Activated CD4-positive, alpha-beta T cell treated with anti-CD3 and anti-CD28 coated beads, Interleukin-2, amount 10 ng/mL, durations not matched to agents 7 days and 5 days (primary cell): ENCODE measurements around the gene CSTB. TPM values are rescaled to one million over a fixed set of nuclear protein-coding genes. Genes with fewer than 3 reads are reported as not detected.

Source experiments
- CTCF ChIA-PET: fragments of 350-600 bp; sonication (Branson Sonifier 250); formaldehyde crosslinking; loops from one replicate; lab custom pipeline; 2021; ENCODE audit warnings: antibody characterized with exemption; lab: Charles Lee
- POLR2A ChIA-PET: fragments of 350-600 bp; sonication (Branson Sonifier 250); formaldehyde crosslinking; loops from one replicate; lab custom pipeline; 2021; ENCODE audit warnings: antibody characterized with exemption; lab: Charles Lee
- DNase-seq: peaks from one replicate; pipeline ENCODE4 v3.0.0-alpha.2; 2020
- H3K27ac Mint-ChIP-seq: one replicate; pipeline ENCODE4 v1.8.0; 2021; ENCODE audit warnings: mild to moderate bottlenecking, moderate library complexity, mixed read lengths
- H3K27me3 Mint-ChIP-seq: one replicate; pipeline ENCODE4 v1.8.0; 2021; ENCODE audit warnings: mixed read lengths
- H3K36me3 Mint-ChIP-seq: one replicate; pipeline ENCODE4 v1.8.0; 2021; ENCODE audit warnings: low read depth, mixed read lengths
- H3K4me1 Mint-ChIP-seq: one replicate; pipeline ENCODE4 v1.8.0; 2021; ENCODE audit warnings: mixed read lengths
- H3K4me3 Mint-ChIP-seq: one replicate; pipeline ENCODE4 v1.8.0; 2021; ENCODE audit warnings: mild to moderate bottlenecking, moderate library complexity, mixed read lengths
- H3K9me3 Mint-ChIP-seq: one replicate; pipeline ENCODE4 v1.8.0; 2021; ENCODE audit warnings: mixed read lengths
- total RNA-seq, 2 experiments: library from RNA; stranded (reverse); gene quantifications; one replicate each; pipeline ENCODE4 v1.2.3, GENCODE V29; 2021

The CSTB gene
- total RNA-seq, 2 experiments from 2014 or later = 44.4 to 48.7 TPM

DNA sequence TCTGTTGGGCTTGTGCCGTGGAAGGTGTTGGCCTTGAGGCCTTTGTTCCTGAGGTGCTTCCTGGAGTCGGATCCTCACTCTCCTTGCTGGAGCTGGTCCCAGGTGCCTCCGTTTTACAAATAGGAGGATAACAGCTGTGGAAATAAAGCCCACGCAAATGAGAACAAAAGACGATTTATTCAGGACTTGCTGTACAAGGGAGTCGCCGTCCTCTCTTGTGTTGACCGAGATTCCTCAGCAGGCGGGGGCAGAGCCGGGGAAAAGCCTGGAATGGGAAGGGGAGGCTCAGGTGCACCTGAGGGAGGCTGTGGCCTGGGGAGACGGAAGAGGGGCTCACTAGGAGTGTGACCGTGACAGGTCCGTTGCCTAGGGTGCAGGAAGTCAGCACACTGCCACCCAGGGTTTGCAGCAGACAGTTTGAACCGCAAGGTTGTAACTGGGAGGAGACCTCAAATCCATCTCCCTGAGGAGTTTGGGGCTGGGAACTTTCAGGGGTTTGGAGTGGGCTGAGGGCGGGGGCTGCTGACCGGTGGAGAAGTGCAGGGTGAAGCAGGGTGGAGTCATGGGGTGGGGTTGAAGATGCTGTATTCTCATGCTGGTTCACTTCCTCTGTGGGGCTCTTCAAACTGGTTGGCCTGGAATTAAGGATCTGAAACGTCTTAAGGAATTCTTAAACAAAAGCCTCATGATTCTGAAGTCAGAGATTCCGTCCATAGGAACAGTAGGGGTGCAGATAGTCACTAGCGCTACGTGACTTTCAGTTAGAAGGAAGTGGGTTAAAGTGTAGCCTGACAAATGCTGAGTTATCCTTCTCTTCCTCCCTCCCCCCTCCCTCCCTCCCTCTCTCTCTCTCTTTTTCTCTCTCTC lies 2.6 kb upstream of the CSTB start:
- H3K4me3 Mint-ChIP-seq = peak overlapping the region; percentile 58
- no peaks in the 10 kb centered on the region for H3K27me3 Mint-ChIP-seq
- peaks cover 12% of the 10 kb centered on the region for H3K36me3 Mint-ChIP-seq
- peak; percentile 24 for DNase-seq
- H3K27ac Mint-ChIP-seq = peak overlapping the region; percentile 89
- H3K4me1 Mint-ChIP-seq = peaks cover 60% of the 10 kb centered on the region
- POLR2A ChIA-PET = no interaction called here
- no peaks in the 10 kb centered on the region for H3K9me3 Mint-ChIP-seq
- CTCF ChIA-PET = interaction anchor here (1.2 to 1.3 kb wide), 2 partner anchors 10 to 11 kb away, joined by 3 to 4 read pairs; partner anchors contain the start of gene RRP1

DNA sequence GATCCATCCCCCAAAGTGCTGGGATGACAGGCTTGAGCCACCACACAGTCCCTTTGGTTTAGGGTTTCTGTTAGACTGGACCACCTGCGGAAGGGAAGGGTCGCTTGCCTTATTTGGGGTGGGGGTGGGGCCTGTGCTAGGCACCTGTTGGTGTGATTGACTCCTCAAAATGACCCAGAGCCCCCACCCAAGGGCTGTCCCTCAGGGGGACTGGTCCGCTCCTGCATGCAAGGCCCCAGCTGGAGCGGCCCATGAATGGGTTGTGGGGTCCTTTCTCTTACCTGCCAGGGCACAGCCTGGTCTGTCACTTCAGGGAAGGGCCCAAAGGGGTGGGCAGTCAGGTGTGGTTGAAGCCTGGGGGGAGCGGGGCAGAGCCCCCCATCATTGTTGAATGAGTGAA lies 1.8 kb upstream of the CSTB start:
- POLR2A ChIA-PET = no interaction called here
- Mint-ChIP-seq H3K36me3 (peaks cover 19% of the 10 kb centered on the region), H3K4me3 (peak overlapping the region; percentile 84), H3K4me1 (peaks cover 53% of the 10 kb centered on the region), H3K27me3 (no peaks in the 10 kb centered on the region), H3K9me3 (no peaks in the 10 kb centered on the region), H3K27ac (peak overlapping the region; percentile 91)
- no peak for DNase-seq
- CTCF ChIA-PET = interaction anchor here (1.2 kb wide), 1 partner anchor 10 kb away, joined by 3 read pairs; no protein-coding TSS in a partner anchor

DNA sequence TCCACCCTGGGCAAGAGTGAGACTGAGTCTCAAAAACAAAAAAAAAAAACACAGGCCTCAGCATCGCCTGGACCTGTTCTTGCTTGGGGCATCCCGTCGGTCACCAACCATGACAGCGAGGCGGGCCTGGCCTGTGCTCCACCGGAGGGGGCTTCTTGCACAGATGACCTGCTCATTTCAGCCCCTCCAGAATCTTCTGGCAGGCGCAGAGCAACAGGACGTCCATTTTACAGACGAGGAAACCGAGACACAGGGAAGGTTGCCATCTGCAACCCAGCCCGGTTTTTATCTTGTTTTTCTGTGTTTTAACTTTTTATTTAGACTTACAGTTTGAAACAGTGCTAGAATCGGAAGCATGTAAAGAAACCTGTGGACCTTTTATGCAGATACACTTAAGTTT lies 918 bp downstream of the CSTB start:
- no peak for DNase-seq
- Mint-ChIP-seq H3K9me3 (peaks cover 4% of the 10 kb centered on the region), H3K27ac (peak overlapping the region; percentile 82), H3K4me3 (peak overlapping the region; percentile 84), H3K27me3 (no peaks in the 10 kb centered on the region), H3K36me3 (peaks cover 35% of the 10 kb centered on the region), H3K4me1 (peaks cover 48% of the 10 kb centered on the region)
- ChIA-PET CTCF (interaction anchor here (1.6 kb wide), 1 partner anchor 47 kb away, joined by 4 read pairs; no protein-coding TSS in a partner anchor), POLR2A (no interaction called here)

DNA sequence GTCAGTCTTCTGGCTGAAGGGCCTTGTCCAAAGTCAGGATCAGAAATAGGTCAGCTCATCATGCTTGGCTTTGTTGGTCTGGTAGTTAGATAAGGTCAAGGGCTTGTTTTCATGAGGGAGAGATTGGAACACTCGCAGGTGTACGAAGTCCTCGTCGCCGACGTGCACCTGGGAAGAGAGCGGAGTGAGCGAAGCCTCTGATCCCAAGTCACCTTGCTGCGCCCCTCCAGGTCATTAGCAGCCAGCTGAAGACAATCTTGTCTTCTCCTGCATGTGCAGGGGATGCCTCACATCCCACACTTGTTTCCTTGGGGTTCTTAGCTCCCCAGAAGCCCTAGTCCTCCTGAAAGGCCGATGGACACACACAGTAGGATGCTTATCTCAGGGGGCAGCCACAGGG lies 1.9 kb downstream of the CSTB start:
- Mint-ChIP-seq H3K9me3 (peaks cover 4% of the 10 kb centered on the region), H3K4me1 (peaks cover 41% of the 10 kb centered on the region), H3K4me3 (peak overlapping the region; percentile 84), H3K27ac (no peak overlapping the region), H3K27me3 (no peaks in the 10 kb centered on the region), H3K36me3 (peaks cover 35% of the 10 kb centered on the region)
- POLR2A ChIA-PET = no interaction called here
- DNase-seq = no peak
- CTCF ChIA-PET = interaction anchor here (1.5 to 1.6 kb wide), 2 partner anchors 36 to 46 kb away, joined by 3 to 4 read pairs; no protein-coding TSS in a partner anchor

- Mint-ChIP-seq H3K27me3 (no peaks in the 10 kb centered on the region), H3K4me1 (peaks cover 24% of the 10 kb centered on the region), H3K4me3 (no peak overlapping the region), H3K27ac (peak overlapping the region; percentile 50), H3K9me3 (peaks cover 4% of the 10 kb centered on the region), H3K36me3 (peaks cover 35% of the 10 kb centered on the region)
- no peak for DNase-seq
- ChIA-PET POLR2A (no interaction called here), CTCF (interaction anchor here (0.6 to 1.6 kb wide), 5 partner anchors 9 to 191 kb away, joined by 3 to 4 read pairs (median 3); partner anchors contain the start of gene RRP1)
These were observed 3.7 kb downstream of the CSTB start for GRCh38 chr21:43772425-43772821.

- CTCF ChIA-PET = interaction anchor here (0.6 to 1.6 kb wide), 3 partner anchors 15 to 191 kb away, joined by 3 to 4 read pairs (median 4); partner anchors contain the start of gene RRP1
- peaks cover 35% of the 10 kb centered on the region for H3K36me3 Mint-ChIP-seq
- H3K9me3 Mint-ChIP-seq = peaks cover 4% of the 10 kb centered on the region
- no peak for DNase-seq
- peaks cover 23% of the 10 kb centered on the region for H3K4me1 Mint-ChIP-seq
- peak overlapping the region; percentile 31 for H3K27ac Mint-ChIP-seq
- H3K27me3 Mint-ChIP-seq = no peaks in the 10 kb centered on the region
- H3K4me3 Mint-ChIP-seq = no peak overlapping the region
- POLR2A ChIA-PET = no interaction called here
These were observed 4.2 kb downstream of the CSTB start for GRCh38 chr21:43771698-43772424.

DNA sequence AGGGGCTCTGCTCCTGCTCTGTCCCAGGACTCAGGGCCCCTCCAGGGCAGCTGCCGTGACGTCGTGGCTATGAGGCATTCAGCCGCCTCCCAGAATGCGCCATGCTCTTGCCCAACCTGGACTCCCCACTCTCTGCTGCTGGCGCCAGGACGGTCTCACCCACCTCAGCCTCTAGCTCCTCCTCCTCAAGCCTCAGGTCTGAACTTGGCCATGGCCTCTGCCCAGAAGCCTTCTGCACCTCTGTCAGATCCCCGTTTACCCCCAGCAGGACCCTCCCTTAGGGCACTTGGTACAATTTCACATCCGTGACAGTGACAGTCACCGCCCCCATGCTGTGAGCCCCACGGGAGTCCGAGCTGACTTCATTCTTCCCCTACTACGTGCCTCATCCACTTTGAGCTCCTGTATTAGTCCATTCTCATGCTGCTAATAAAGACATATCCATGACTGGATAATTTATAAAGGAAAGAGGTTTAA lies 4.9 kb downstream of the CSTB start:
- ChIA-PET POLR2A (no interaction called here), CTCF (interaction anchor here (0.6 to 1.2 kb wide), 2 partner anchors 14 to 495 kb away, joined by 3 to 4 read pairs; no protein-coding TSS in a partner anchor)
- Mint-ChIP-seq H3K4me1 (peaks cover 23% of the 10 kb centered on the region), H3K36me3 (peaks cover 35% of the 10 kb centered on the region), H3K4me3 (no peak overlapping the region), H3K27ac (no peak overlapping the region), H3K9me3 (peaks cover 4% of the 10 kb centered on the region), H3K27me3 (no peaks in the 10 kb centered on the region)
- DNase-seq = no peak

GRCh38 chr21:43770066-43770655 lies 5.9 kb downstream of the CSTB start:
- CTCF ChIA-PET = interaction anchor here (0.6 to 0.7 kb wide), 2 partner anchors 278 to 323 kb away, joined by 3 read pairs; no protein-coding TSS in a partner anchor

GRCh38 chr21:43769325-43769958 lies 6.7 kb downstream of the CSTB start:
- H3K9me3 Mint-ChIP-seq = peaks cover 4% of the 10 kb centered on the region
- peaks cover 29% of the 10 kb centered on the region for H3K36me3 Mint-ChIP-seq
- DNase-seq = no peak
- H3K4me3 Mint-ChIP-seq = no peak overlapping the region
- peak overlapping the region; percentile 25 for H3K27ac Mint-ChIP-seq
- H3K27me3 Mint-ChIP-seq = no peaks in the 10 kb centered on the region
- POLR2A ChIA-PET = no interaction called here
- CTCF ChIA-PET = interaction anchor here (0.9 to 1.2 kb wide), 2 partner anchors 21 to 32 kb away, joined by 3 read pairs; no protein-coding TSS in a partner anchor
- H3K4me1 Mint-ChIP-seq = peaks cover 11% of the 10 kb centered on the region

More at GRCh38 chr21:43770066-43770655, 5.9 kb downstream of the CSTB start:
- no peak for DNase-seq
- Mint-ChIP-seq H3K27me3 (no peaks in the 10 kb centered on the region), H3K4me3 (no peak overlapping the region), H3K36me3 (peaks cover 32% of the 10 kb centered on the region), H3K9me3 (peaks cover 4% of the 10 kb centered on the region), H3K4me1 (peaks cover 17% of the 10 kb centered on the region), H3K27ac (no peak overlapping the region)
- POLR2A ChIA-PET = no interaction called here

DNA sequence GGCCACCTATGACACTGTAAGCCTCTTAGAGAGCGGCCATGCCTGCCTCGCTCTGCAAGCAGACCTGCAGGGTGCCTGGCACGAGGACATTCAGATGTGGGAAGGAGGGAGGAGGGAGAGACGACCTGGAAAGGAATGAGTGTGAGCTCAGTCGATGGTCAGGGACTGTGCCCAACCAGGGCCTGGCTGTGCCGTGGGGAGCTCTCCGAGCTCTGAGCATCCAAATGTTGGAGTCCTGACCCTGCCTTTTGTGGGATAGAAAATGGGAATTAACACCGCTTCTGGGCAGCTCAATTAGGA lies 7.3 kb downstream of the CSTB start:
- Mint-ChIP-seq H3K9me3 (peaks cover 4% of the 10 kb centered on the region), H3K4me3 (no peak overlapping the region), H3K27me3 (no peaks in the 10 kb centered on the region), H3K36me3 (peaks cover 24% of the 10 kb centered on the region), H3K27ac (no peak overlapping the region), H3K4me1 (peaks cover 6% of the 10 kb centered on the region)
- CTCF ChIA-PET = interaction anchor here (0.9 to 1.2 kb wide), 2 partner anchors 21 to 32 kb away, joined by 3 read pairs; no protein-coding TSS in a partner anchor
- no peak for DNase-seq
- POLR2A ChIA-PET = no interaction called here

DNA sequence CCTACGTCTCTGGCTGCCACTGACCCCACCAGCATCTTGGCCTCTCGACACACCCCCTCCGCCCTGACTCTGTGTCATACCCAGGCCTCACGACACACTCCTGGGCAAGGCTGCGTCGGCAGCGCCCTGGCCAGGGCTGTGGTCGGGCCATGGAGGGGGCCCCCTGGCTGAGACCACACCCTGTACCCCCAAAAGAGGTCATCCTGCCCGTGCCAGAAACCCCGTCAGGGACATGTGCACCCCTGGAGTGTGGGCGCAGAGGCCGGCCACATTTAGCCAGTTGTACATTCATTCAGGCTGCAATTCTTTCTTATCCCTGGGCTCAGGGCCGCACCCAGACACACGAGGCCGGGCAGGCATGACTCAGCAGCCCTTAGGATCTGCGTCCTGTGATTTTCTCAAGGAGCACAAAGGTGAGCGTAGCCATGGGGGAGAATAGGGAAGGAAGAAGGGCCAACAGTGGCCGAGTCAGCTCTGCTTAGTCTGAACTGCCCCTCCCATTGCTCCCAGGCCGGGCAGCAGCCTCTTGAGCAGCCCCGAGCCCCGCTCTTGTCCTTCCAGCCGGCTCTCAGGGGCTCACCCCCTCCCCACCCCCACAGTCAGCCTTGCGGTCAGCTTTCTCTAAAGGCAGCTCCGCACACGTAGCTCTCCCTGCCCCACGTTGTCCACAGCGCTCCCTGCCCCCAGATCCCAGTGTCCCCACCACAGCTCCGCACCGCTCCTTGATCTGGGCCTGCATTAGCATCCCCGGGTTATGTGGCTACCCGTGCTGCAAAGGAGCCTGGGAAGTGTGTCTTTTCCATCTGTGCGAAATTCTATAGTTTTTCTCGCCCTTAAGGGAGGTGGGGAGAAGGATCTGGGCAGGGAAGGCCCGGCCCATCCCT lies 7.9 kb downstream of the CSTB start:
- Mint-ChIP-seq H3K4me1 (peaks cover 6% of the 10 kb centered on the region), H3K4me3 (no peak overlapping the region), H3K9me3 (peaks cover 4% of the 10 kb centered on the region), H3K27ac (no peak overlapping the region), H3K36me3 (peaks cover 18% of the 10 kb centered on the region), H3K27me3 (no peaks in the 10 kb centered on the region)
- ChIA-PET CTCF (interaction anchor here (0.9 to 1.2 kb wide), 3 partner anchors 10 to 33 kb away, joined by 3 read pairs; no protein-coding TSS in a partner anchor), POLR2A (no interaction called here)
- DNase-seq = no peak
